ENCODE results near the gene ME3.

ME3 gene

GRCh38 chr11:86617502-86617901 is 54.9 kb downstream of the ME3 start:
- no peak for DNase-seq

GRCh38 chr11:86615487-86615886 is 56.9 kb downstream of the ME3 start:
- no peak for DNase-seq

GRCh38 chr11:86610559-86611341 is 61.7 kb downstream of the ME3 start:
- no peak for DNase-seq

- DNase-seq, result peak; percentile 71
These were observed 64.1 kb downstream of the ME3 start for GRCh38 chr11:86608251-86608799.

GRCh38 chr11:86606836-86607481 is 65.5 kb downstream of the ME3 start:
- no peak for DNase-seq

- DNase-seq, result no peak
These were observed 66.1 kb downstream of the ME3 start for GRCh38 chr11:86606270-86606835.

GRCh38 chr11:86596861-86597586 is 75.4 kb downstream of the ME3 start:
- peak; percentile 90 for DNase-seq

- no peak for DNase-seq
These were observed 76.5 kb downstream of the ME3 start for GRCh38 chr11:86595955-86596354.

GRCh38 chr11:86595451-86595850 is 77.0 kb downstream of the ME3 start:
- DNase-seq, result peak; percentile 98

GRCh38 chr11:86594746-86595145 is 77.7 kb downstream of the ME3 start:
- DNase-seq, result peak; percentile 59

GRCh38 chr11:86593833-86594232 is 78.6 kb downstream of the ME3 start:
- no peak for DNase-seq

GRCh38 chr11:86592659-86593451 is 79.6 kb downstream of the ME3 start:
- DNase-seq, result peak; percentile 49

- no peak for DNase-seq
These were observed 80.3 kb downstream of the ME3 start for GRCh38 chr11:86592047-86592591.

GRCh38 chr11:86591631-86592030 is 80.8 kb downstream of the ME3 start:
- DNase-seq, result no peak

- DNase-seq, result no peak
These were observed 82.4 kb downstream of the ME3 start for GRCh38 chr11:86589856-86590589.

GRCh38 chr11:86589204-86589603 is 83.2 kb downstream of the ME3 start:
- no peak for DNase-seq

GRCh38 chr11:86588566-86589090 is 83.8 kb downstream of the ME3 start:
- DNase-seq, result peak; percentile 2

- no peak for DNase-seq
These were observed 84.9 kb downstream of the ME3 start for GRCh38 chr11:86587264-86588193.

- DNase-seq, result no peak
These were observed 86.1 kb downstream of the ME3 start for GRCh38 chr11:86586307-86586706.

GRCh38 chr11:86582898-86583297 is 89.5 kb downstream of the ME3 start:
- DNase-seq, result no peak

Measured in NCI-H82 (cell line).